GM08714 (cell line): ENCODE data around the gene MAP2K7.
A peak's percentile ranks its signal among the peaks of the same experiment; 100 is the strongest.

Experiments used
- H3K4me3 ChIP-seq: fragments of 200-500 bp; sonication (Bioruptor generic); 2 replicates; pipeline ENCODE4 v1.5.1; 2014; ENCODE audit warnings: mild to moderate bottlenecking, low read length, inconsistent platforms
- ZNF274 ChIP-seq: IDR thresholded peaks from 2 replicates; pipeline ENCODE4 v1.6.1; 2012; ENCODE audit warnings: mild to moderate bottlenecking, low read depth, low read length

MAP2K7 gene

GRCh38 chr19:7863157-7863970 is 40.3 kb upstream of the MAP2K7 start:
- no peak overlapping the region for H3K4me3 ChIP-seq

DNA sequence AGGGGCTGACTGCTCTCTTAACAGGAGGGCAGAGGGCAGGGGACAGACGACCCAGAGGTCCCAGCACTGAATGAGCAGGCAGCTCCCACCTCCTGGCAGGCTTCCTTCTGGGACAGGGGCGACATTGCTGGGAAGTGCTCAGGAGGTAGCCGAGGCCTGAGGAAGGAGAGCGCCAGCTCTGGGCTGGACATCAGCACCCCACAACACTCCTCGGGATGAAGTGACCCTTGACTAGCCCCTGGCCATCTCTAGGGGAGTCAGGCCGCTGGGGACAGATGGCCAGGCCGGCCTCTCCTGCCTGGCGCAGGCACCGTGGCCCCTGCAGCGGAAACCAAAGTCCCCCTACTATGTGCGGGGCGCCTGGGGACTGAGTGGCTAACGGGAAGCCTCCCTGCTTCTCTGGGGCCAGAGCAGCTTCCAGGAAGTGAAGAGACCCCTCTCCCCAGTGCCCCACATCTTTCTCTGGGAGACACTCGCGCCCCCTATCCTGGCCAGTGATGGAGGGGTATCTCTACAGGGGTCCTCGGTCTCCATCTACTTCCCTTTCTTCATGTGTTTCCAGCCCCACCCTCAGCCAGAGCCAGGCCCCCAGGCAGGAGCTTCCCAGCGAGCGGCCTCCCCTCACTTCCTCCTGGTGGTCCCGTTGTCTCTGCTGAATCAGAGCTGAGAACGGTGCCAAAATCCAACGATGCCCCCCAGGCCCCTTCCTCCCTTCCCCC is 39.5 kb upstream of the MAP2K7 start:
- no peak for TF ChIP-seq ZNF274

More at GRCh38 chr19:7863157-7863970, 40.3 kb upstream of the MAP2K7 start:
- TF ChIP-seq ZNF274 = no peak

DNA sequence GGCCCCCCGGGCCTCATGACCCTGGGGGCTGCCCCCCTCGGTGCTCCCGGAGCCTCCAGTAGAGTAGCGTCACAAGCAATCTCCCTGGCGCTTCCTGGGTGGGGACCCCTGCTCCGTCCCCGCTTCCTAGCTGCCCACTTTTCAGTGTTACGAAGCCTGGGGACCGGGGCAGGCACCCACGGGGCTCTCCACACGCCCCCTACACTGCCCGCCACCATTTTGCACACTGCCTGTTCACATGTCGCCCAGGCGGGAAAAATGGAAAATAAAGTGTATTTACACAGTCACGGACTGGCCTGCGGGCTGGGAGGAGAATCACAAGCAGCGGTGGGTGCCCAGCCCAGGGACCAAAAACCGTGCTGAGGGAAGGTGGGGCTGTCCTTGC is 39.0 kb upstream of the MAP2K7 start:
- H3K4me3 ChIP-seq = no peak overlapping the region
- no peak for TF ChIP-seq ZNF274

More for the DNA sequence above, 39.5 kb upstream of the MAP2K7 start:
- no peak overlapping the region for H3K4me3 ChIP-seq

DNA sequence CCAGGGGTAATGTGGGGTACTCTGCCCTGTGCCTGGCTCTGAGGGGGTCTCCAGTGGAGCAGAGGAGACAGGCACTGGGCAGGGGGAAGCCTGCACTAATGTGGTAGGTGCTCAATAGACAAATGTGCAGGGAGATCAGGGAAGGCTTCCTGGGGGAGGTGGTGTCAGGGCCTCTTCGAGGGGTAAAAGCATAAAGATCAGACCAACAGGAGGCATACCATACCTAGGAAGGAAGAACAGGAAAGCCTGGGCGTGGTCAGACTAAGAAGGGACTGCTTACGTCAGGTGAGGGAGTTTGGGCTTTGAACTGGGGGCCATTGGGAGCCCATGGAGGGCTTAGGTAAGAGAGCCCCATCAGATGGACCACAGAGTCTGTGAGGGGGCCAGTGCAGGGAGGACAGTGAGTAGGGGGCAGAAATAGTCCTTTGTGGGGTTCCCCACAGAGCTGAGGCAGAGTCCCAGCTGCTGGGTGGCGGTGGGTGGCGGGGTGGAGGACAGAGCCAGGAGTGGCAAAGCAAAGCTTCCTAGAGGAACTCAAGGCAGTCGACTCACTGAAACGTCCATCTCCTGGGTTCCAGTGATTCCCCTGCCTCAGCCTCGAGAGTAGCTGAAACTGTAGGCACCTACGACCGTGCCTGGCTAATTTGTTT is 38.3 kb upstream of the MAP2K7 start:
- TF ChIP-seq ZNF274 = no peak
- H3K4me3 ChIP-seq = no peak overlapping the region

DNA sequence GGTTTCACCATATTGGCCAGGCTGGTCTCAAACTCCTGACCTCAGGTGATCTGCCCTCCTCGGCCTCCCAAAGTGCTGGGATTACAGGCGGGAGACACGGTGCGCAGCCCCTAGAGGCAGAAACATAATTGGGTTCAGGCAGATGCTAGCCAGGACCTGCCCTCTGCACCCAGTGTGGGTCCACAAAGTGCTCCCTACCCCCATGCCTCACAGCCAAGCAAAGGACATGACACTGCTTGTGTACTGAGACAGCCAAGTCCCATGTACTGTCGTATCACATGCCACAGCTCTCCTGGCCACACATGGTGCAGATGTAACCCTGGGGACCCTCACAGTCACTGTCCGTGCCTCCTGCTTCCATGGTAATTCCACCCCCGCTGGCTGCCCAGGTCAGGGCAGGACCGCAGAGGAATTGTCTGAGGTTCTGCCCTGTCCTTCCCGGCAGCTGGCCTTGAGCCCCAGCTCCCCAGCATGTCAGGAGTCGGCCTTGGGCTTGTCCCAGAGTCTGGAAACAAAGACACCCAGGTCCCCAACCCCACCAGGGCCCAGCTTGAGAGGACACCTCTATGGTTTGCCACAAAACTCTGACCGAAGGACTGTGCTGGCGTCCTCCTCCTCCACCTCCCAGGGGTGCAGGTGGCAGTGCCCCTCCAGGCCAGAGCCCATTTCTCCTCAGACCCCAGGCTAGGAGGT is 37.1 kb upstream of the MAP2K7 start:
- no peak overlapping the region for H3K4me3 ChIP-seq
- TF ChIP-seq ZNF274 = no peak

DNA sequence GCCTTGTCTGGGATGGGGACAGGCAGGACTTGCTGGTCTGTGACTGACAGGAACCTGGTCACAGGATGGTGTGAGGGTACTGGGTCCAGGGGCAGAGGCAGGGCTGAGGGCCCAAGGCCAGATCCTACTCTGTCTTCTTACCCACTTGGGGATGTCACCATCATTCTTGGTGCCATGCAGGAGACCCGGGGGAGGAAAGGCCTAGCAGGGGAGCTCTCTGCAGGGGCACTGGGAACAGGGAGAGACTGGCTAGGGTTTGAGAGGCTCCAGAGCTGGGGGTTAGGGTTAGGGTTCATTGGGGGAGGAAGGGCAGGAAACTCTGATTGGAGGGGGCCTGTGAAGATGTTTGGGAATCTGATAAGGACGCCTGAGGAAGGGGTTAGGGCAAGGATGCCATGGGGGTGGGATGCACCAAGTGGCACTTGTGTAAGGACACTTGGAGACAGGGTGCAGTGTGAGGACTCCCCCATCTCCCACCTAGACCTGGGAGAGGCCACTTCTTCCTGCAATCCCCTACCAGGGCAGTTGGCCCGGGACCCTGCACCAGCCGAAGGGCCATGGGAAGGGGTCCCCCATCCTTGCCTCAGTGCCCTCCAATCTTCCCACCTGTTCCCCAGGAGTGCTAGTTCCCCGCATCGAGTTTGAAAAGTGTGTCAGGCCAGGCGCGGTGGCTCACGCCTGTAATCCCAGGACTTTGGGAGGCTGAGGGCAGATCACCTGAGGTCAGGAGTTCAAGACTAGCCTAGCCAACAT is 36.4 kb upstream of the MAP2K7 start:
- no peak overlapping the region for H3K4me3 ChIP-seq
- no peak for TF ChIP-seq ZNF274

DNA sequence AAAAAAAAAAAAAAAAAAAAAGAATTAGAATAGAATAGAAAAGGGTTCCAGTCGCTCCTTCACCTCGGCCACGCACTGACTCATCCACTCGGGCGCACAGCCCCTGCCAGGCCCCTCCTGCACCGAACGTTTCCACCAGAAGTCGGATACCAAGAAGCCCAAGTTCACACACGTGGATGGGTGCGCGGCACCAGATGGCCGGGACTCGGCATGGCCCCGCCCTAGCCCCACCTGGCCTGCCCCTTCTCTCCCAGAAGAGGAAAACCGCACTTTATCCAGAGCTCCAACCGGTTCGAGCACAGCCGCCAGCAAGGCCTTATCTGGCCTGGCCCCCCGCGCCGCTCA is 35.4 kb upstream of the MAP2K7 start:
- no peak for TF ChIP-seq ZNF274
- H3K4me3 ChIP-seq = no peak overlapping the region

GRCh38 chr19:7868671-7869452 is 34.8 kb upstream of the MAP2K7 start:
- H3K4me3 ChIP-seq = peak overlapping the region; percentile 46; the same call in 1 of the 2 replicates
- TF ChIP-seq ZNF274 = no peak

DNA sequence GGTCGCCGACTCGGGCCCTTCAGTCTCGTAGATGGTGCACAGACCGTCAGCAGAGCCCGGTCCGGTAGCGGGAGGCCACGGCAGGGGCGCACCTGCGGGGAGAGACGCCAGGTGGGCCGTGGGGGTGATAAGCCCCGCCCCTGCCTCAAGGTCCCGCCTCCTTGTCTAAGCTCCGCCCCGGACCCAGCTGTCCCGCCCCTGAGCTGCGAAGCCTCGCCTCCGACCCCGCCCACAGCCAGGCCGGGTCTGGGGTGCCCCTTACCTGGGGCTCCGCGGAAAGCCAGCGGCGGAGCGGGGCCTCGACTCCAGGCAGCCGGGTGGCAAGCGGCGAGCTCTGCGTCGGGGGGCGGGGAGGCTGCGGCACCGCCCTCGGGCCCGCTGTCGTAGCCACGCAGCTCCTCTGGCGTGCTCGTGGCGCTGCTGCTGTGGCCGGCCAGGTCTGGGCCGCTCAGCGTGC is 34.2 kb upstream of the MAP2K7 start:
- no peak for TF ChIP-seq ZNF274
- H3K4me3 ChIP-seq = peak overlapping the region; percentile 46; the same call in 1 of the 2 replicates

- TF ChIP-seq ZNF274 = no peak
- H3K4me3 ChIP-seq = no peak overlapping the region; the same call in 1 of the 2 replicates
These were observed 33.7 kb upstream of the MAP2K7 start for GRCh38 chr19:7869910-7870511.

DNA sequence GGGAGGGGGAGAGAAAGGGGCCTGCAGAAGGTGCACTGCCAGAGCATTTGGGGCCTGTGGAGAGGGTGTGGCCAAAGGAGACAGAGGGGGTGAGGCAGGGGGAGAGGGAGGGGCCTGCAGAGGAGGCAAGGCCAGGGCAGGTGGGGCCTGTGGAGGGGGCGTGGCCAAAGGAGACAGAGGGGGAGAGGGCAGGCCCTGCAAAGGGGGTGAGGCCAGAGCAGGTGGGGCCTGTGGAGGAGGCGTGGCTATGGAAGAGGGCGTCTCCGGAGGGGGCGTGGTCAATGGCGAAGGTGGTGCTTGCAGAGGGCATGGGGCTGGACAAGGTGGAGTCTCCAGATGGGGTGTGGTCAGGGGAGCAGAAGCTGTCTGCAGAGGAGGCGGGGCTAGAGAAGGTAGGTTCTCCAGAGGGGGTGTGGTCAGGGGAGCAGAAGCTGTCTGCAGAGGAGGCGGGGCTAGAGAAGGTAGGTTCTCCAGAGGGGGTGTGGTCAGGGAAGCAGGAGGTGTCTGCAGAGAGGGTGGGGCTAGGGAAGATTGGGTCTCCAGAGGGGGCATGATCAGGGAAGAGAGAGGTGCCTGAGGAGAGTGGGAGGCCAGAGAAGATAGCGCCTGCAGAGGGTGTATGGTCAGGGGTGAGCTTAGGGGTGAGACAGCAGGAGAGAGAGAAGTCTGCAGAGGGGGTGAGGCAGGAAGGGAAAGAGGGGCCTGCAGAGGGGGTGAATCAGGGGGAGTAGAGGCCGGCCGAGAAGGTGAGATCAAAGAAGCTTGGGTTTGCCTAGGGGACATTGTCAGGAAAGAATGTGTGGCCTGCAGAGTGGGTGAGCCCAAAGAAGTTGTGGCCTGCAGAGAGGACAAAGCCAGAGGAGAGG is 32.9 kb upstream of the MAP2K7 start:
- no peak overlapping the region for H3K4me3 ChIP-seq
- TF ChIP-seq ZNF274 = no peak
